HepG2 (cell line): ENCODE results near the gene FAM171A2. TPM values are rescaled to one million over a fixed set of nuclear protein-coding genes. Genes with fewer than 3 reads are reported as not detected.

Experiments used
- ARNT ChIP-seq: fragments of 450-650 bp; IDR thresholded peaks from 2 replicates; pipeline ENCODE4 v1.6.1; 2017
- ATF3 ChIP-seq: sonication (generic); formaldehyde crosslinking; IDR thresholded peaks from 2 replicates; pipeline ENCODE4 v1.4.0; 2020; ENCODE audit warnings: missing genetic modification reagents
- DZIP1 ChIP-seq: sonication (generic); formaldehyde crosslinking; IDR thresholded peaks from 2 replicates; pipeline ENCODE4 v1.5.0; 2020; ENCODE audit warnings: mild to moderate bottlenecking, missing genetic modification reagents
- GLMP ChIP-seq: sonication (generic); formaldehyde crosslinking; IDR thresholded peaks from 2 replicates; pipeline ENCODE4 v1.9.0; 2021; ENCODE audit warnings: missing genetic modification reagents, mild to moderate bottlenecking, borderline replicate concordance
- HINFP ChIP-seq: sonication (generic); formaldehyde crosslinking; IDR thresholded peaks from 2 replicates; pipeline ENCODE4 v1.4.0; 2020; ENCODE audit warnings: low read depth, mild to moderate bottlenecking, missing genetic modification reagents
- HOMEZ ChIP-seq: IDR thresholded peaks from 2 replicates; pipeline ENCODE4 v1.6.1; 2016; ENCODE audit warnings: low read depth
- MTA1 ChIP-seq: sonication (generic); formaldehyde crosslinking; IDR thresholded peaks from 2 replicates; pipeline ENCODE4 v1.4.0; 2020; ENCODE audit warnings: missing genetic modification reagents, mild to moderate bottlenecking, borderline replicate concordance
- MYC ChIP-seq: sonication (generic); formaldehyde crosslinking; IDR thresholded peaks from 2 replicates; pipeline ENCODE4 v1.9.0; 2021; ENCODE audit warnings: missing genetic modification reagents, borderline replicate concordance
- PATZ1 ChIP-seq: sonication (generic); formaldehyde crosslinking; IDR thresholded peaks from 2 replicates; pipeline ENCODE4 v1.4.0; 2020; ENCODE audit warnings: missing genetic modification reagents
- PAWR ChIP-seq: sonication (generic); formaldehyde crosslinking; IDR thresholded peaks from 2 replicates; pipeline ENCODE4 v1.4.0; 2020; ENCODE audit warnings: missing genetic modification reagents, mild to moderate bottlenecking, borderline replicate concordance
- POGZ ChIP-seq: sonication (generic); formaldehyde crosslinking; IDR thresholded peaks from 2 replicates; pipeline ENCODE4 v1.4.0; 2020; ENCODE audit warnings: mild to moderate bottlenecking, missing genetic modification reagents
- ZBTB3 ChIP-seq: sonication (generic); formaldehyde crosslinking; IDR thresholded peaks from 2 replicates; pipeline ENCODE4 v1.4.0; 2020; ENCODE audit warnings: low read depth, mild to moderate bottlenecking, moderate library complexity, missing genetic modification reagents, borderline replicate concordance
- ZBTB44 ChIP-seq: sonication (generic); formaldehyde crosslinking; IDR thresholded peaks from 2 replicates; pipeline ENCODE4 v1.4.0; 2020; ENCODE audit warnings: missing genetic modification reagents
- ZFAT ChIP-seq: sonication (generic); formaldehyde crosslinking; conservative IDR thresholded peaks from 2 replicates; pipeline ENCODE4 v1.8.1; 2023; ENCODE audit warnings: missing genetic modification reagents, inconsistent platforms
- ZNF180 ChIP-seq: sonication (generic); formaldehyde crosslinking; IDR thresholded peaks from 2 replicates; pipeline ENCODE4 v1.4.0; 2020; ENCODE audit warnings: low read depth, missing genetic modification reagents, borderline replicate concordance
- ZNF30 ChIP-seq: sonication (generic); formaldehyde crosslinking; IDR thresholded peaks from 2 replicates; pipeline ENCODE4 v1.5.0; 2020; ENCODE audit warnings: mild to moderate bottlenecking, missing genetic modification reagents
- ZNF460 ChIP-seq: sonication (generic); formaldehyde crosslinking; IDR thresholded peaks from 2 replicates; pipeline ENCODE4 v1.5.1; 2020; ENCODE audit warnings: missing genetic modification reagents, mild to moderate bottlenecking, borderline replicate concordance
- ZNF558 ChIP-seq: sonication (generic); formaldehyde crosslinking; IDR thresholded peaks from 2 replicates; pipeline ENCODE4 v1.9.0; 2022; ENCODE audit warnings: mild to moderate bottlenecking, missing genetic modification reagents, borderline replicate concordance
- ZNF766 ChIP-seq: sonication (generic); formaldehyde crosslinking; IDR thresholded peaks from 2 replicates; pipeline ENCODE4 v1.5.0; 2020; ENCODE audit warnings: missing genetic modification reagents, borderline replicate concordance
- polyA plus RNA-seq, 8 experiments: library from polyadenylated mRNA; depleted of rRNA in 3 of 8; stranded (reverse) in 7 of 8; unstranded in 1 of 8; fragments of >200 nt; fragmentation: Illumina TruSeq in 4 of 8; extraction: Trizol in 4 of 8; gene quantifications; 2 replicates each; pipeline versions ENCODE4 v1.2.1 to v1.2.3, GENCODE V29; 2011 to 2016; ENCODE audit warnings: low read depth in 4 of 8, missing spikeins in 1 of 8, mixed read lengths in 1 of 8; ENCODE audit not compliant: insufficient read depth in 1 of 8
- total RNA-seq, 5 experiments: library from RNA; depleted of rRNA; stranded (reverse); fragments of >200 nt; fragmentation: Illumina TruSeq; extraction: Trizol; gene quantifications; 2 replicates each; pipeline ENCODE4 v1.2.3, GENCODE V29; 2016; ENCODE audit warnings: low read depth in 1 of 5

FAM171A2 gene
- total and polyA plus RNA-seq, 2 of the 13 experiments (the other 11 are each of a cell fraction or from before 2014, with no cell fraction given) = 1.8 to 3.6 TPM

GRCh38 chr17:44350733-44351226 lies 12.9 kb downstream of the FAM171A2 start (continued):
- no peak for TF ChIP-seq ZNF180 (CRISPR knock-in tag)
- TF ChIP-seq ARNT = no peak
- no peak for TF ChIP-seq DZIP1
- TF ChIP-seq ATF3 (CRISPR knock-in tag) = no peak
- TF ChIP-seq HOMEZ (CRISPR knock-in tag) = no peak
- TF ChIP-seq ZNF558 (CRISPR knock-in tag) = no peak
- TF ChIP-seq GLMP = no peak
- TF ChIP-seq PATZ1 (CRISPR knock-in tag) = no peak
- no peak for TF ChIP-seq PAWR (CRISPR knock-in tag)
- TF ChIP-seq ZNF30 (CRISPR knock-in tag) = no peak
- no peak for TF ChIP-seq ZNF766
- TF ChIP-seq ZFAT (CRISPR knock-in tag) = no peak
- TF ChIP-seq MYC = no peak; the same call in 1 of the 2 replicates
- no peak for TF ChIP-seq ZBTB44
- TF ChIP-seq POGZ = no peak
- TF ChIP-seq HINFP (CRISPR knock-in tag) = no peak
- 0 out of 2 replicates have a peak, but pooled peaks have one; percentile 6 for TF ChIP-seq MTA1
- no peak for TF ChIP-seq ZBTB3
- TF ChIP-seq ZNF460 (CRISPR knock-in tag) = no peak
